Neural progenitor cell (in vitro differentiated cells): Measurements from ENCODE around the gene GCNT1. TPM values are rescaled to one million over a fixed set of nuclear protein-coding genes. Genes with fewer than 3 reads are reported as not detected.
"Not testable (repeated sequence)": the region's sequence is repeated elsewhere in the genome, so short reads cannot be mapped to it uniquely, and the experiment has no call there.

Experiments used
- DNase-seq: peaks from one replicate; pipeline ENCODE4 v3.0.0-alpha.2; 2016; ENCODE audit warnings: low spot score
- H2AFZ ChIP-seq: fragments of 200-600 bp; sonication (generic); replicated peaks from 2 replicates; pipeline ENCODE4 v1.6.1; 2016; ENCODE audit warnings: antibody characterized with exemption
- H3F3A ChIP-seq: fragments of 200-600 bp; sonication (generic); 2 replicates; pipeline ENCODE4 v1.6.1; 2016; ENCODE audit warnings: antibody characterized with exemption, low read depth
- H3K27ac ChIP-seq: fragments of 200-600 bp; sonication (generic); 2 replicates; pipeline ENCODE4 v1.5.1; 2016; ENCODE audit warnings: mild to moderate bottlenecking
- H3K27me3 ChIP-seq: fragments of 200-600 bp; sonication (generic); 2 replicates; pipeline ENCODE4 v1.6.1; 2016; ENCODE audit warnings: mild to moderate bottlenecking, moderate library complexity
- H3K36me3 ChIP-seq: fragments of 200-600 bp; sonication (generic); 2 replicates; pipeline ENCODE4 v1.5.1; 2016
- H3K4me1 ChIP-seq: fragments of 200-600 bp; sonication (generic); 2 replicates; pipeline ENCODE4 v1.6.1; 2016; ENCODE audit warnings: mixed run types
- H3K4me2 ChIP-seq: fragments of 200-600 bp; sonication (generic); 2 replicates; pipeline ENCODE4 v1.6.1; 2016
- H3K4me3 ChIP-seq: fragments of 200-600 bp; sonication (generic); 2 replicates; pipeline ENCODE4 v1.5.1; 2016
- H3K79me2 ChIP-seq: fragments of 200-600 bp; sonication (generic); 2 replicates; pipeline ENCODE4 v1.6.1; 2016; ENCODE audit warnings: low read depth
- H3K9ac ChIP-seq: fragments of 200-600 bp; sonication (generic); 2 replicates; pipeline ENCODE4 v1.6.1; 2016
- H3K9me3 ChIP-seq: fragments of 200-600 bp; sonication (generic); 2 replicates; pipeline ENCODE4 v1.5.1; 2016; ENCODE audit warnings: low read depth
- H4K20me1 ChIP-seq: fragments of 200-600 bp; sonication (generic); 2 replicates; pipeline ENCODE4 v1.6.1; 2016; ENCODE audit warnings: low read depth
- H3K27ac Mint-ChIP-seq: 3 replicates; pipeline ENCODE4 v1.8.0; 2021; ENCODE audit warnings: mixed read lengths
- H3K27me3 Mint-ChIP-seq: 2 replicates; pipeline ENCODE4 v1.8.0; 2022; ENCODE audit warnings: low read depth, mild to moderate bottlenecking, inconsistent platforms, moderate library complexity, mixed read lengths; ENCODE audit not compliant: insufficient read depth
- H3K36me3 Mint-ChIP-seq: 3 replicates; pipeline ENCODE4 v1.8.0; 2021; ENCODE audit warnings: mixed read lengths
- H3K4me1 Mint-ChIP-seq: 3 replicates; pipeline ENCODE4 v1.8.0; 2021; ENCODE audit warnings: mixed read lengths
- H3K4me3 Mint-ChIP-seq: 3 replicates; pipeline ENCODE4 v1.8.0; 2021; ENCODE audit warnings: mild to moderate bottlenecking, moderate library complexity, mixed read lengths
- H3K9me3 Mint-ChIP-seq: 3 replicates; pipeline ENCODE4 v1.8.0; 2020; ENCODE audit warnings: mixed read lengths
- EZH2 ChIP-seq: fragments of 200-600 bp; sonication (generic); IDR thresholded peaks from 2 replicates; pipeline ENCODE4 v1.6.1; 2017; ENCODE audit warnings: antibody characterized with exemption, mild to moderate bottlenecking, moderate library complexity
- EZH2phosphoT487 ChIP-seq: fragments of 200-600 bp; sonication (generic); IDR thresholded peaks from 2 replicates; pipeline ENCODE4 v1.6.1; 2017; ENCODE audit warnings: antibody characterized with exemption
- total RNA-seq: library from RNA; depleted of rRNA; stranded (reverse); fragments of >200 nt; gene quantifications from 2 replicates; pipeline ENCODE4 v1.2.3, GENCODE V29; 2015; ENCODE audit warnings: low replicate concordance
- TF ChIP-seq, protein P1 (sequence below): fragments of 200-600 bp; sonication (generic); IDR thresholded peaks from 2 replicates; pipeline ENCODE4 v1.5.1; 2017; ENCODE audit warnings: antibody characterized with exemption, mild to moderate bottlenecking

GCNT1 gene
- total RNA-seq, 1 donor from 2014 or later: 25.5 TPM

DNA sequence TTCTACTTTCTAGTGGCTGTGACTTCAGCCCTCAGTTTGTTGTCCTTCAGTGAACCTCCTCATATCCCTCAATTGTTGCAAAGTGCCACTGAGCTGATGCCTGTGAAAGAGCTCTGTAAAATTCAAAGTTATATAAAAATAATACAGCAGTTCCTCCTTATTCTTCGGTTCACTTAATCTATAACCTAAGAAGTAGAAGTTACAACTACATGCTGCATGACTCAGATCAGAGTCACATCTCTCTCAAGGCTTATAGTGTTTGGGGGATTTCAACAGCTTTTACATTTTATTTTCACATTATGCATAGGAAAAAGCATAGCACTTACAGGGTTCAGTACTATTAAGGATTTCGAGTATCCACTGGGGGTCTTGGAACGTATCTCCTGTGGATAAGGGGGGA, 25.1 kb upstream of the GCNT1 start:
- Mint-ChIP-seq H3K36me3 (peaks cover 3% of the 10 kb centered on the region), H3K27me3 (peaks cover 3% of the 10 kb centered on the region), H3K27ac (no peak overlapping the region), H3K4me3 (no peak overlapping the region), H3K9me3 (peaks cover 13% of the 10 kb centered on the region), H3K4me1 (peaks cover 11% of the 10 kb centered on the region)
- no peak overlapping the region for H3K27ac ChIP-seq
- H3K4me1 ChIP-seq: peaks cover 11% of the 10 kb centered on the region
- TF ChIP-seq, protein P1, sequence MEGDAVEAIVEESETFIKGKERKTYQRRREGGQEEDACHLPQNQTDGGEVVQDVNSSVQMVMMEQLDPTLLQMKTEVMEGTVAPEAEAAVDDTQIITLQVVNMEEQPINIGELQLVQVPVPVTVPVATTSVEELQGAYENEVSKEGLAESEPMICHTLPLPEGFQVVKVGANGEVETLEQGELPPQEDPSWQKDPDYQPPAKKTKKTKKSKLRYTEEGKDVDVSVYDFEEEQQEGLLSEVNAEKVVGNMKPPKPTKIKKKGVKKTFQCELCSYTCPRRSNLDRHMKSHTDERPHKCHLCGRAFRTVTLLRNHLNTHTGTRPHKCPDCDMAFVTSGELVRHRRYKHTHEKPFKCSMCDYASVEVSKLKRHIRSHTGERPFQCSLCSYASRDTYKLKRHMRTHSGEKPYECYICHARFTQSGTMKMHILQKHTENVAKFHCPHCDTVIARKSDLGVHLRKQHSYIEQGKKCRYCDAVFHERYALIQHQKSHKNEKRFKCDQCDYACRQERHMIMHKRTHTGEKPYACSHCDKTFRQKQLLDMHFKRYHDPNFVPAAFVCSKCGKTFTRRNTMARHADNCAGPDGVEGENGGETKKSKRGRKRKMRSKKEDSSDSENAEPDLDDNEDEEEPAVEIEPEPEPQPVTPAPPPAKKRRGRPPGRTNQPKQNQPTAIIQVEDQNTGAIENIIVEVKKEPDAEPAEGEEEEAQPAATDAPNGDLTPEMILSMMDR: no peak
- TF ChIP-seq EZH2phosphoT487 (no peak), EZH2 (no peak)
- H2AFZ ChIP-seq: no peak overlapping the region
- no peaks in the 10 kb centered on the region for H3K36me3 ChIP-seq
- no peak overlapping the region for H3K4me3 ChIP-seq
- peaks cover 5% of the 10 kb centered on the region for H3F3A ChIP-seq
- H3K27me3 ChIP-seq: no peaks in the 10 kb centered on the region
- no peaks in the 10 kb centered on the region for H4K20me1 ChIP-seq
- H3K4me2 ChIP-seq: no peak overlapping the region
- H3K9ac ChIP-seq: no peak overlapping the region
- no peak for DNase-seq
- no peaks in the 10 kb centered on the region for H3K9me3 ChIP-seq
- no peaks in the 10 kb centered on the region for H3K79me2 ChIP-seq

DNA sequence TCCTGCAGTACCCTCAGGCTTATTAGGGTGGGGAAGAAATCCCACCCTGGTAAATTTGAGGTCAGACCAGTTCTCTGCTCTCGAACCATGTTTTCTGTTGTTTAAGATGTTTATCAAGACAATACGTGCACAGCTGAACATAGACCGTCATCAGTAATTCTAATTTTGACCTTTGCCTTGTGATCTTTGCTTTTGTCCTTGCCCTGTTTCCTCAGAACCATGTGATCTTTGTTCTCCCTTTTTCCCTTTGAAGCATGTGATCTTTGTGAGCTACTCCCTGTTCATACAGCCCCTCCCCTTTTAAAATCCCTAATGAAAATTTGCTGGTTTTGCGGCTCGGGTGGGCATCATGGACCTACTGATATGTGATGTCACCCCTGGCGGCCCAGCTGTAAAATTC, 24.1 kb upstream of the GCNT1 start:
- H3K4me1 ChIP-seq: peaks cover 11% of the 10 kb centered on the region
- H3K27me3 Mint-ChIP-seq: not testable (repeated sequence)
- H3K9me3 Mint-ChIP-seq: peaks cover 13% of the 10 kb centered on the region

GRCh38 chr9:76437017-76437699, 21.8 kb upstream of the GCNT1 start:
- H3K27me3 Mint-ChIP-seq, H3K9me3 ChIP-seq, H3K4me1 Mint-ChIP-seq: not testable (repeated sequence)

More for the DNA sequence above, 24.1 kb upstream of the GCNT1 start:
- not testable (repeated sequence) for H3K9me3 ChIP-seq, DNase-seq, H3K4me3 Mint-ChIP-seq, H3K27ac ChIP-seq, H4K20me1 ChIP-seq, H3K36me3 Mint-ChIP-seq, H3F3A ChIP-seq, H3K4me2 ChIP-seq, H3K27ac Mint-ChIP-seq, H3K36me3 ChIP-seq, H3K27me3 ChIP-seq, H3K4me3 ChIP-seq, H2AFZ ChIP-seq, H3K9ac ChIP-seq, H3K79me2 ChIP-seq
- H3K4me1 Mint-ChIP-seq: peaks cover 11% of the 10 kb centered on the region

GRCh38 chr9:76438841-76439588, 20.0 kb upstream of the GCNT1 start:
- Histone ChIP-seq H3K4me1 (no peaks in the 10 kb centered on the region), H3K79me2 (no peaks in the 10 kb centered on the region), H3K4me2 (no peak overlapping the region), H3K27ac (no peak overlapping the region), H3K4me3 (no peak overlapping the region), H4K20me1 (no peaks in the 10 kb centered on the region), H3K9ac (no peak overlapping the region), H3K36me3 (no peaks in the 10 kb centered on the region), H3K27me3 (no peaks in the 10 kb centered on the region), H3F3A (no peaks in the 10 kb centered on the region), H3K9me3 (no peaks in the 10 kb centered on the region), H2AFZ (no peak overlapping the region)
- Mint-ChIP-seq H3K27me3 (peaks cover 2% of the 10 kb centered on the region), H3K27ac (peak overlapping the region; percentile 53), H3K9me3 (peaks cover 19% of the 10 kb centered on the region), H3K4me1 (peaks cover 6% of the 10 kb centered on the region), H3K36me3 (peaks cover 3% of the 10 kb centered on the region), H3K4me3 (no peak overlapping the region)
- DNase-seq: no peak
- TF ChIP-seq EZH2phosphoT487: no peak
- TF ChIP-seq, protein P1: no peak
- no peak for TF ChIP-seq EZH2

More at GRCh38 chr9:76437017-76437699, 21.8 kb upstream of the GCNT1 start:
- H3K36me3 ChIP-seq, H2AFZ ChIP-seq, H3K9ac ChIP-seq, H3K27ac ChIP-seq, H3K36me3 Mint-ChIP-seq, DNase-seq, H3K4me1 ChIP-seq, H3K27ac Mint-ChIP-seq, H3F3A ChIP-seq, H4K20me1 ChIP-seq, H3K4me3 ChIP-seq, H3K4me2 ChIP-seq, H3K27me3 ChIP-seq, H3K79me2 ChIP-seq, H3K4me3 Mint-ChIP-seq: not testable (repeated sequence)
- H3K9me3 Mint-ChIP-seq: peaks cover 17% of the 10 kb centered on the region
